ENCODE results near the gene HSPA12A. TPM values are rescaled to one million over a fixed set of nuclear protein-coding genes. Genes with fewer than 3 reads are reported as not detected.

The HSPA12A gene
- total and polyA plus RNA-seq, 2 donors (not counting 1 experiment from before 2014, with no cell fraction given): 14.4 to 15.7 TPM

- no peak overlapping the region for H3K27ac ChIP-seq (ENCODE audit: insufficient read depth, low read length)
- H3K36me3 ChIP-seq (ENCODE audit: control insufficient read depth, insufficient read depth, low read length): no peaks in the 10 kb centered on the region
- H2AFZ ChIP-seq (ENCODE audit: low read length): no peak overlapping the region
- no peaks in the 10 kb centered on the region for H3K4me1 ChIP-seq (ENCODE audit: control insufficient read depth, extremely low read depth, insufficient read depth, low read length)
- no peak for TF ChIP-seq EZH2 (IDR thresholded peaks at IDR 0.05; ENCODE audit: low read length, missing control alignments)
- TF ChIP-seq, protein P1, sequence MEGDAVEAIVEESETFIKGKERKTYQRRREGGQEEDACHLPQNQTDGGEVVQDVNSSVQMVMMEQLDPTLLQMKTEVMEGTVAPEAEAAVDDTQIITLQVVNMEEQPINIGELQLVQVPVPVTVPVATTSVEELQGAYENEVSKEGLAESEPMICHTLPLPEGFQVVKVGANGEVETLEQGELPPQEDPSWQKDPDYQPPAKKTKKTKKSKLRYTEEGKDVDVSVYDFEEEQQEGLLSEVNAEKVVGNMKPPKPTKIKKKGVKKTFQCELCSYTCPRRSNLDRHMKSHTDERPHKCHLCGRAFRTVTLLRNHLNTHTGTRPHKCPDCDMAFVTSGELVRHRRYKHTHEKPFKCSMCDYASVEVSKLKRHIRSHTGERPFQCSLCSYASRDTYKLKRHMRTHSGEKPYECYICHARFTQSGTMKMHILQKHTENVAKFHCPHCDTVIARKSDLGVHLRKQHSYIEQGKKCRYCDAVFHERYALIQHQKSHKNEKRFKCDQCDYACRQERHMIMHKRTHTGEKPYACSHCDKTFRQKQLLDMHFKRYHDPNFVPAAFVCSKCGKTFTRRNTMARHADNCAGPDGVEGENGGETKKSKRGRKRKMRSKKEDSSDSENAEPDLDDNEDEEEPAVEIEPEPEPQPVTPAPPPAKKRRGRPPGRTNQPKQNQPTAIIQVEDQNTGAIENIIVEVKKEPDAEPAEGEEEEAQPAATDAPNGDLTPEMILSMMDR (conservative IDR thresholded peaks at IDR 0.05 in 1 of 2, IDR thresholded peaks at IDR 0.05 in 1 of 2; ENCODE audit: low read depth in 1 of 2, low read length in 2 of 2): no peak
- no peak overlapping the region for H3K4me2 ChIP-seq (ENCODE audit: extremely low read depth, insufficient read depth, low read length)
- no peak overlapping the region for H3K4me3 ChIP-seq (replicated peaks in 1 of 4; ENCODE audit: control extremely low read depth in 1 of 4, insufficient read depth in 1 of 4, low read depth in 3 of 4, low read length in 4 of 4)
- H3K9ac ChIP-seq (ENCODE audit: insufficient read depth, low read length): no peak overlapping the region
- H3K27me3 ChIP-seq (ENCODE audit: control insufficient read depth, insufficient read depth, low read length): no peaks in the 10 kb centered on the region
- H3K9me3 ChIP-seq (ENCODE audit: control insufficient read depth, insufficient read depth, low read depth, low read length): no peaks in the 10 kb centered on the region
- H4K20me1 ChIP-seq (ENCODE audit: control insufficient read depth, extremely low read depth, insufficient read depth, low read length): no peaks in the 10 kb centered on the region
- DNase-seq (ENCODE audit: low read depth in 2 of 2): no peak
- no peaks in the 10 kb centered on the region for H3K79me2 ChIP-seq (ENCODE audit: control insufficient read depth, insufficient read depth, low read length)
Measured at GRCh38 chr10:116636385-116636784, 106.0 kb downstream of the HSPA12A start.

DNA sequence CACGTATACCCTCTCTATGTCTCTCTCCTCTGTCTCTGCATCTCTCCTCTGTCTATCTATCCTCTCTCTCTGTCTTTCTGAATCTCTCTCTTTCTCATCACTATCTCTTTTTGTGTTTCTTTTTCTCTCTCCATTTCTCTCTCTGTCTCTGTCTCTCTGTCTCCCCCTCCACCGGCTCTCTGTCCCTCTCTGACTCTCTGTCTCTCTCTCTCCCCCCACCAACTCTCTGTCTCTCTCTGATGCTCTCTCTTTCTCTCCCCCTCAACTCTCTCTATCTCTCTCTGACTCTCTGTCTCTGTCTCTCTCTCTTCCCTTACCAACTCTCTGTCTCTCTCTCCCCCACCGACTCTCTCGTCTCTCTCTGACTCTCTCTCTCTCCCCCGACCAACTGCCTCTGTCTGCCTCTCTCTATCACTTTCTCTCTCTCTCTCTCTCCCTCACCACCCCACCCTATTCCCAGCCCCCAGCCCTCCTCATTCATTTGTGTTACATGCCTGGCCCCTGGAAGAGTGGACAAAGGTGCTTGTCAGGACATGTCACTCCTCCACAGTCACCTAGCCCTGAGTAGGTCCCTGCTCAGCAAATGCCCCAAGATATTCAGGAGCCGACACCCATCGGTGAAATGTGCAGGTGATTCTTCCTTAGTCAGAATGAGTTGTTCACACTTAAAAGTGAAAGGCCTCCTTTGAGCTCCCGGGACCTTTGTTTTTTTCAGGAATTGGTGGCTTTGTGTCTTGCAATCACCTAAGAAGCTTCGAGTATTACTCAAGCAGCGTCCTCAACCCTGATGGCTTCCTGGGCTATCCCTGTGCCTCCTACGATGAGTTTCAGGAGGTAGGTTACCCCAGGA lies 108.0 kb downstream of the HSPA12A start:
- Histone ChIP-seq H3K27ac (ENCODE audit: insufficient read depth, low read length) (no peak overlapping the region), H3K79me2 (ENCODE audit: control insufficient read depth, insufficient read depth, low read length) (no peaks in the 10 kb centered on the region), H3K4me2 (ENCODE audit: extremely low read depth, insufficient read depth, low read length) (no peak overlapping the region), H3K36me3 (ENCODE audit: control insufficient read depth, insufficient read depth, low read length) (no peaks in the 10 kb centered on the region), H3K4me3 (replicated peaks in 1 of 4; ENCODE audit: control extremely low read depth in 1 of 4, insufficient read depth in 1 of 4, low read depth in 3 of 4, low read length in 4 of 4) (no peak overlapping the region), H2AFZ (ENCODE audit: low read length) (no peak overlapping the region), H4K20me1 (ENCODE audit: control insufficient read depth, extremely low read depth, insufficient read depth, low read length) (no peaks in the 10 kb centered on the region), H3K4me1 (ENCODE audit: control insufficient read depth, extremely low read depth, insufficient read depth, low read length) (no peaks in the 10 kb centered on the region), H3K9me3 (ENCODE audit: control insufficient read depth, insufficient read depth, low read depth, low read length) (no peaks in the 10 kb centered on the region), H3K27me3 (ENCODE audit: control insufficient read depth, insufficient read depth, low read length) (no peaks in the 10 kb centered on the region), H3K9ac (ENCODE audit: insufficient read depth, low read length) (no peak overlapping the region)
- DNase-seq (ENCODE audit: low read depth in 2 of 2): no peak
- TF ChIP-seq EZH2 (IDR thresholded peaks at IDR 0.05; ENCODE audit: low read length, missing control alignments): no peak
- TF ChIP-seq, protein P1 (conservative IDR thresholded peaks at IDR 0.05 in 1 of 2, IDR thresholded peaks at IDR 0.05 in 1 of 2; ENCODE audit: low read depth in 1 of 2, low read length in 2 of 2): no peak

DNA sequence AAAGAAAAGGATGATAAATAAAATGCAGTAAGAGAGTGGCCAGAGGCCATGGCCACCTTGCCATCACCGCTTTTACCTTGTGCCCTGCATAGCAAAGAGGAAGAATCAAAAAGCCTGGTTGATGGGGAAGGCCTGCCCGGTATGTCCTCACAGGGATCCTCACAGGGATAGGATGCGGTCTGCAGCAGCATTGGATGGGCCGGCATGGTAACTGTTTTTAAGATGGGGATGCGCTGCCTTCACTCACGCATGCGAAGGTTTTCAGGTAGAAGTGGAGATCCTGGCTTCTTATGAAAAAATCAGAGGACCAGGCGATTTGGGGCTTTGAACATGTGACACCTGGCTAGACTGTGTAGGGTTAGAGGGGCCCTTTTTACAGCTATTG lies 109.2 kb downstream of the HSPA12A start:
- Histone ChIP-seq H2AFZ (ENCODE audit: low read length) (no peak overlapping the region), H4K20me1 (ENCODE audit: control insufficient read depth, extremely low read depth, insufficient read depth, low read length) (no peaks in the 10 kb centered on the region), H3K4me3 (replicated peaks in 1 of 4; ENCODE audit: control extremely low read depth in 1 of 4, insufficient read depth in 1 of 4, low read depth in 3 of 4, low read length in 4 of 4) (no peak overlapping the region), H3K27me3 (ENCODE audit: control insufficient read depth, insufficient read depth, low read length) (no peaks in the 10 kb centered on the region), H3K9me3 (ENCODE audit: control insufficient read depth, insufficient read depth, low read depth, low read length) (no peaks in the 10 kb centered on the region), H3K27ac (ENCODE audit: insufficient read depth, low read length) (no peak overlapping the region), H3K4me1 (ENCODE audit: control insufficient read depth, extremely low read depth, insufficient read depth, low read length) (no peaks in the 10 kb centered on the region), H3K79me2 (ENCODE audit: control insufficient read depth, insufficient read depth, low read length) (no peaks in the 10 kb centered on the region), H3K9ac (ENCODE audit: insufficient read depth, low read length) (no peak overlapping the region), H3K4me2 (ENCODE audit: extremely low read depth, insufficient read depth, low read length) (no peak overlapping the region), H3K36me3 (ENCODE audit: control insufficient read depth, insufficient read depth, low read length) (no peaks in the 10 kb centered on the region)
- DNase-seq (ENCODE audit: low read depth in 2 of 2): no peak
- TF ChIP-seq, protein P1 (conservative IDR thresholded peaks at IDR 0.05 in 1 of 2, IDR thresholded peaks at IDR 0.05 in 1 of 2; ENCODE audit: low read depth in 1 of 2, low read length in 2 of 2): no peak
- no peak for TF ChIP-seq EZH2 (IDR thresholded peaks at IDR 0.05; ENCODE audit: low read length, missing control alignments)

Measured in fibroblast of lung (primary cell).